ENCODE data around the gene CASZ1.

Gene CASZ1

GRCh38 chr1:10721381-10722321 lies 74.8 kb downstream of the CASZ1 start:
- TF ChIP-seq CTCF (IDR thresholded peaks at IDR 0.05; ENCODE audit: insufficient read depth, low read length, missing control alignments) = no peak
- ChIA-PET CTCF (interaction anchor here (1.6 kb wide), 1 partner anchor 24 kb away, joined by 3 read pairs; no protein-coding TSS in a partner anchor), POLR2A (no interaction called here)
- DNase-seq (ENCODE audit: low read depth, low spot score) = no peak
- H3K4me3 ChIP-seq (ENCODE audit: low read depth, low read length) = no peak overlapping the region

- DNase-seq (ENCODE audit: low read depth, low spot score) = no peak
- no peak overlapping the region for H3K4me3 ChIP-seq (ENCODE audit: low read depth, low read length)
- no peak for TF ChIP-seq CTCF (IDR thresholded peaks at IDR 0.05; ENCODE audit: insufficient read depth, low read length, missing control alignments)
- CTCF ChIA-PET = interaction anchor here (0.5 to 1.6 kb wide), 3 partner anchors 14 to 27 kb away, joined by 3 read pairs; no protein-coding TSS in a partner anchor
- POLR2A ChIA-PET = no interaction called here
Measured at GRCh38 chr1:10720635-10721034, 75.8 kb downstream of the CASZ1 start.

GRCh38 chr1:10718083-10718415 lies 78.4 kb downstream of the CASZ1 start:
- no peak for TF ChIP-seq CTCF (IDR thresholded peaks at IDR 0.05; ENCODE audit: insufficient read depth, low read length, missing control alignments)
- ChIA-PET CTCF (no interaction called here), POLR2A (no interaction called here)
- no peak overlapping the region for H3K4me3 ChIP-seq (ENCODE audit: low read depth, low read length)
- no peak for DNase-seq (ENCODE audit: low read depth, low spot score)

- ChIA-PET POLR2A (no interaction called here), CTCF (no interaction called here)
- no peak for DNase-seq (ENCODE audit: low read depth, low spot score)
- no peak overlapping the region for H3K4me3 ChIP-seq (ENCODE audit: low read depth, low read length)
- TF ChIP-seq CTCF (IDR thresholded peaks at IDR 0.05; ENCODE audit: insufficient read depth, low read length, missing control alignments) = no peak
Measured at GRCh38 chr1:10717296-10718082, 79.0 kb downstream of the CASZ1 start.

- ChIA-PET POLR2A (no interaction called here), CTCF (no interaction called here)
- no peak for TF ChIP-seq CTCF (IDR thresholded peaks at IDR 0.05; ENCODE audit: insufficient read depth, low read length, missing control alignments)
- no peak for DNase-seq (ENCODE audit: low read depth, low spot score)
- no peak overlapping the region for H3K4me3 ChIP-seq (ENCODE audit: low read depth, low read length)
Measured at GRCh38 chr1:10716840-10717239, 79.6 kb downstream of the CASZ1 start.

All from AG04449 (cell line).